ENCODE measurements around the gene SLC39A1.
A peak's percentile ranks its signal among the peaks of the same experiment; 100 is the strongest.

Gene SLC39A1

GRCh38 chr1:153946622-153947241 lies 16.6 kb downstream of the SLC39A1 start, which contains the start of gene DENND4B:
Gene DENND4B, minus strand, starts transcription at chr1:153946718. Its CDS starts 2,344 bp downstream, at chr1:153944374.
- DNase-seq, result peak; percentile 69

DNA sequence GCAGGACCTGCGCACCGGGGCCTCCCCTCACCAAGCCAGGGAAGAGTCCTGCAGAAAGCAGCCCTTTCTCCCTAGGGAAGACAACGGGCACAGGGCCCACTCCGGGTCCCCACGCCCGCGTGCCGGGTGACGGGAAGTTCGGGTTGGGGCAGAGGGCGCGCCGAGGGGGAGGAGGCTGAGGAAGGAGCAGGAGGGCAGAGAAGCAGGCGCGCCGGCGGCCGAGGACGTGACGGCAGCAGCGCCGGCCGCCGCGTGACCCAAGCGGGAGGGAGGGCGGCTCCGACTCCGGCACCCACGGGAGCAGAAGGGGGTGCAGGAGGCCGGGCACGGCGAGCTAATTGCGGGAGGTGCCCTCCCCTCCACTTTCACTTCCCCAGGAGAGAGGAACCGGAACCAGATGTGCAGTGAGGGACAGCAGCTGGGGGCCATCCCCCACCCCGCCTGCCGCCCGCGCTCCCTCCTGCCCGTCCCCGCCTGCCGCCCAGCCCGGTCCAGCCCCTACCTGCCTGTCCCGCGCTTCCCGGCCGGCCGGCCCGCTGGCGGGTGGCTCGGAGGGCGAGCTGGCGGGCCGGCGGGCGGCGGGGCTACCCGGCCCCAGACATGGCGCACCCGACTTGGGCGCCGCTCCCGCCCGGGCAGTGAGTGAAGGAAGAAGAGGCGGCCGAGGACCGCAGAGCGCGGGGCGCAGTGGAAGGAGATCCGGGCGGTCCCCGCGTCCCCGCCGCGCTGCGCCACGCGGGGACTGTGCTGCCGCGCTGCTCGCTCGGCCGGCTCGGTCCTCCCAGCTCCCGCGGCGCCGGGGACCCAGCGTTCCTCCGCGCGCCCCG lies 17.3 kb downstream of the SLC39A1 start:
- DNase-seq, result peak; percentile 33

DNA sequence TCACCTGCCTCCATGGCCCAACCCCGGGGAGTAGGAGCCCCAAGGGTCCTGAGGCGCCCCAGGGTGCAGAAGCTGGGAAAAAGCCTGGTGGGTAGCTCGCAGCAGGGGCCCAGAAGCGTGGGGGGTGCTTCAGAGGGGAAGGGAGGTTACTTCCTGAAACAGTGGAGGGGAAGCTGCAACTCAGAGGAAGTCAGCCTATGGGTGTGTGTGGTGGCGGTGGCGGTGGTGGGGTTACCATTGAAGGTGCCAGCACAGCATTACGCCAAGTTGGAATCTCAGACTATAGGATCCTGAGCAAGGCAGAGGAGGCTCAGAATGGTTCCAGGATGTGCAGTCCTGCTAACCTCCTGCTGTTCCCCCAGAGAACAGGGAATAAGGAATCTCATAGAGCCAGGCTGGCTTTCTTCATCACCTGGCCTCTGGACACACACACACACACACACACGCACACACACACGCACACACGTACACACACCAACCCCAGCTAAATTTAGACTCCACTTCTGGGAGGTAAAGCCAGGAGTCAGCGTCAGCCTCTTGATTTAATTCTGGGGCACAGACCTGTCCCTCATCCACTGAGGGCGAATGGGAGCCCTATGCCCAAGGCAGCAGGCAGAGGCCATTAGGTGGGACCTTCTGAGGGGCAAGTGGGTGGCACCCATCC lies 18.1 kb downstream of the SLC39A1 start:
- peak; percentile 49 for DNase-seq

GRCh38 chr1:153944827-153945117 lies 18.6 kb downstream of the SLC39A1 start:
- DNase-seq, result no peak

DNA sequence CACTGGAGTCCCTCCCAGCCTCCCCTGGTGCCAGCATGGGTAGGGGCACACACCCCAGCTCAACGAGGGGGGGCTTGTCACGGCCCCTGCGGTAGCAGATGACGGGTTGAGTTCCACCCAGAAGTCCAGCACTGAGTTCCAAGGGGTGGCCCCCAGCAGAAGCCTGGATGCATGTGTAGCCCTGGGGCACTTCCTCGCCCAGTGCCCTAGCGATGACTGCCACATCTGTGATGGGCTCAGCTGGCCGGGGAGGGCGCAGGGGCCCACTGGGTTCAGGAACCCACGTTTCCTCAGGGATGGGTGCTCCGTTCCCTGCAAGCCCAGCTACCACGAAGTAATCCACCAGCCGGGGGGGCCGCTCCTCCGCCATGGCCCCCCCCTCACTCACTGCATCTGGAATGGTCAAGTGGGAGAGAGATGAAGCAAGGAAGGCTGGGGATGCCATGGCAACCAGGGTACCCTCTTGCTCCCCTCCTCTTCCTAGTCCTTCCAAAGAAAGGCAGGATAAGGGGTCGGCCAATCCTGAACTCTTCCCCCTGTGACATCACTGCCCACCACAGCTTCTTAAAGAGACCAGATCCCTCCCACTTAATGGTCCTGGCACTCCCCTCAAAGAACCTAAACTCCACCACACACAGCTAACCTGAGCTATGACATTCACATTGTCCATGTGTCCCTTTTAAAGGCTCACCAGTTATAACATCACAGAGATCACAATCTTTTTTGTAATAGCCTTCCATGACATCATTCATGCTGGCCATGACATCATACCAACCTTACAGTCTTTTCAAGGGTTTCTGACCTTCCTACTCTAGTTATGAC lies 19.1 kb downstream of the SLC39A1 start:
- no peak for DNase-seq

- no peak for DNase-seq
Observed at GRCh38 chr1:153942766-153943549, 20.4 kb downstream of the SLC39A1 start.

DNA sequence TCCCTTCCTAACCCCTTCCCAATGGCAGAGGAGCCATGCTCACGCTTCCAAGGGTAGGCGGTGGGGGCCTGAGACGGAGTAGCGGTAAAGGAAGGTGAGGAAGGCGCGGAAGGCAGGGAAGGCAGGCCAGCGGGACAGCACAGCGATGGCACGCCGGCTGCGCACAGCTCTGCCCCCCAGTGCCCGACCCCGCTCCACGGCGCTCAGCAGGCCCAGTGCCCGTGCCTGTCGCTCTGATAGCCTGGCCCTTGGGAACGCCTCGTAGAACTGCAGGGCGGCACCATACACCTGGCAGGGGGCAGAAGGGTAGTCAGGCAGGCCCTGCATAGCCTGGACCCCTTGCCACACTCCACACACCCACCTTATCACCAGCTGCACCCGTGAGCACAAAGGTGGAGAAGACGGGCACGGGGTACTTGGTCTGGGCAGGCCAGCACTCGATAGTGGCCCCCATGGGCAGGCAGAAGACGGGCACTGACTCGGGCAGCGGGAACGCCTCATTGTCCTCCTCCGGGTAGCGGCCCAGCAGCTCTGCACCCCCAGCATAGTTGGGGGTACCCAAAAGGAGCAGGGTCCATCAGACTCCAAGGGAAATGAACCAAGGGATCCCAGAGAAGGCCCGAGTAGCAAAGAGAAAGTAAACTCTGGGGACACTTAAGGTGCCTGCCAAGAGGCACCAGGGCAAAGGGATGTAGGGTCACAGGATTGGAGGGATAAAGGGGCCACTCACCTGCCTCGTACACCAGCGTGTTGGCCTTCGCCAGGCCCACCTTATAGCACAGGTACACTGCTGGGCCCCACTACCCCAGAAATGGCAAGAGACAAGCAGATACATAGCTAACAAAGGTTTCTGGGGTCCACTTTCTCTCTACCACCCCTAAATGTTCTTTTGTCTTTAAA lies 21.3 kb downstream of the SLC39A1 start:
- DNase-seq, result no peak

GRCh38 chr1:153940756-153941155 lies 22.6 kb downstream of the SLC39A1 start:
- no peak for DNase-seq

DNA sequence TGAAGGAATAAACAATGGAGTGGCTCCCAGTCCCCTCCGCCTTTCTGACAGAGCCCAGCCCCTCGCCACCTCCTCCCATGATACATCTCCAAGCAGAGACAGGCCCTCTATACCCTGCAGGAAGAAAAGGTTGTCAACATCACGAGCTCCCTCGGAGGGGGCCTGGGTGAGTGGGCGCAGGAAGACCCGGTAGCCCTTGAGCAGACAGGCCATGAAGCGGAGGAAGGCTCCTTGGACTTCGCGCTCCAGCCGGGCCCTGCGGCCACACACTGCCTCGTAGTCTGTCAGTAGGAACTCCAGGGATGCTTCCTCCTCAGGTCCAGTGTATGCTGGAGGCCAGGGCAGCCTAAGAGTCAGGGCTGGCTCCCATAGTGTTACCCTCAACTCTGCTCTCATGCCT lies 23.9 kb downstream of the SLC39A1 start:
- DNase-seq, result no peak

GRCh38 chr1:153938996-153939395 lies 24.3 kb downstream of the SLC39A1 start:
- no peak for DNase-seq

- DNase-seq, result no peak
Observed at GRCh38 chr1:153937331-153937730, 26.0 kb downstream of the SLC39A1 start.

GRCh38 chr1:153936011-153936802 lies 27.1 kb downstream of the SLC39A1 start:
- DNase-seq, result no peak

GRCh38 chr1:153934746-153935145 lies 28.6 kb downstream of the SLC39A1 start:
- no peak for DNase-seq

DNA sequence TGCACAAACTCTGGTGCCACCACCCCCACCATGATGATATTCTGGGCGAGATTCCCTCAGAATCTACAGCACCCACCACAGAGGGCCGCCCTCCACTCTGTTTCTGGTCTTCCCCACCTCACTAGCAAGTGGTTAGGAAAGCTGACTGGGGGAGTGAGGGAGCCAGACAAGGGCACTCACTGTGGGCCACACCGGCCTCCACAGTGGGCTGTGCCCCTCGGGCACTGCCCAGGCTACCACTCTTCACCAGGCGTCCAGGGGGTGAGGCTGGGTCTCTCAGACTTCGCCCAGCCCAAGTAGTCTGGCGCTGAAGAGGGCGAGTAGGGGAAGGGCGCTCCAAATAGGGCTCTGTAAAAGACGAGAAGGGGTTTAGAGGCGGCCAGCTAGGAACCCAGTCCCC lies 29.4 kb downstream of the SLC39A1 start:
- DNase-seq, result no peak

GRCh38 chr1:153933430-153933829 lies 29.9 kb downstream of the SLC39A1 start:
- no peak for DNase-seq

DNA sequence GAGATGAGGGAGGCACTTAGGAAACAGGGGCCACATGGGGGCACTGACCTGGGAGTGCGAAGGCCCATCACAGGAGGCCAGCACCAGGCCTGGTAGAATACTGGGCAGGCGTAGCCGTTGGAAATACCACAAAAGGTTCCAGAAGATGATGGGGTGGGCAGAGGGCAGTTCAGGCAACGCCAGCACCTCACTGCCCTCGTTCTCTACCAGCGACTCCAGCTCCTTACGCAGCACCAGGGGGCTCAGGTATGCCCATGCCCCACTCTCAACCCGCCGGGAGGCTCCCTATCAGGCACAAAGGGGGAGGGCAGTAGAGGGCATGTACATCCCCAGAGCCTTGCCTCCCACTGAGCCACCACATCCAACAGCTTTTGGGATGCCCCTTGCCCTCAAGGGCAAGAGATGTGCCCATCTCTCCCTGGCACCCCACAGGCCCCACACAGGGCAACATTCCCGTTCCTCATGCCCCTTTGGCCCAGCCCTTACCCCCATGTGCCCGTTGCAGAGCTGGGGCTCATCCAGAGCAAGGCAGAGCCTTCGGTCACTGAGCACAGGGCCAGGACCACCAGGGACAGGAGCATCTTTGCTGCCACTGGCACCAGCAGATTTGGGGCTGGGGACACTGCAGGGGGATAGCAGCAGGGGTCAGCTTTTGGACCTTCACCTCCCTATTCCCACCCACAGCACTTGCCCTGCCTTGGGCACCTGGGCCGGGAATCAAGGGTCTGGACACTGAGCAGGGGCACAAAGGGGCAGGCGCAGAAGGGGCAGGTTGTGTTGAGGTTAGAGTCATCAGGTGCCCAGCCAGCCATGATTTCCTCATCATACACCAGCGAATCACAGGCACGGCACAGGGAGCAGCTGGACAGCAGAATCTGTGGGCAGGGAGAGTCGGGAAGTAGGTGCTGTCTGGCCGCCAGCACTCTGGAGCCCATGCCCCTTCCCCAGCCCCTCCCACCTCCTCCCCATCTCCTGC lies 30.9 kb downstream of the SLC39A1 start:
- no peak for DNase-seq

DNA sequence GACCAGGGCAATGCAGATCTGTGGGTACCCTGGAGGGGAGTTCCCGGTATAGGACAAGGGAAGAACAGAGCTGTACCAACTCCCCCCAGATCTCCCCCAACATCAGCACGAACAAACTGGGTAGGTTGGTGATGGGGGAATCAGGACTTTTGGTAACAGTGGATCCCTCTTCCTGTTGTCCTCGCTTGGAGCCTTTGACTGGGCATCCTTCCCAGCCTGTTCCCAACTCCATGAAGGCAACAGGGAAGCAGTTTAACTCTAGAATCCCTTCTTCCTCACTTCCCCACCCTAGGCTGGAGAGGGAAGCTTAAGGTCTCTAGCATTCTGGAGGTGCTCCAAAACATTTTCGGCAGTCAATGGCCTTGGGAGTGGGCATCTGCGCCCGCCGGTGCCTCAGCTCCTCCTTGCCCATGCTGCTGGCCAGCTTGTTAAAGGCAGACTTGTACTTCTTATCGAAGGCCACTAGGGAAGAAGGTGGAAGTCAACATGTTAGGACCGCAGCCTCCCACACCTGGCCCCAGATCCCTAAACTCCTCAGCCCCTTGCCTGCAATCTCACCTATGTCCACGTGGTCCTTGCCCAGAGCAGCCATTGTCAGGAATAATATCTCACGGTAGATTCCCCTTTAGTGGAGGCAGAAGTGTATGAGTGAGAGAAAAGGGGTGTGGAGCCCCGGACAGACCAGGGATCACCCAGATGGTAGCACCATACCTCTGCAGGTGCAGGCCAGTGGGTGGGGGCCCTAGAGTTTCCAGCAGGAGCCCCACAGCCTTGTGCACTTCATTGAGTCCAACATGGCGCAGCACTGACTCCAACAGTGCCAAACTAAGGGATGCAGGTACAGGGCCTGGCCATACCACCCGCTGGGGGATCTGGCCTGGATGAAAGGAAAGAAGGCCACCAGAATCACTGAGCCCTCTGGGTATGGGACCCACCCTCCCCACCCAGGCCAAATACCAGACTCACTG lies 33.1 kb downstream of the SLC39A1 start:
- no peak for DNase-seq

DNA sequence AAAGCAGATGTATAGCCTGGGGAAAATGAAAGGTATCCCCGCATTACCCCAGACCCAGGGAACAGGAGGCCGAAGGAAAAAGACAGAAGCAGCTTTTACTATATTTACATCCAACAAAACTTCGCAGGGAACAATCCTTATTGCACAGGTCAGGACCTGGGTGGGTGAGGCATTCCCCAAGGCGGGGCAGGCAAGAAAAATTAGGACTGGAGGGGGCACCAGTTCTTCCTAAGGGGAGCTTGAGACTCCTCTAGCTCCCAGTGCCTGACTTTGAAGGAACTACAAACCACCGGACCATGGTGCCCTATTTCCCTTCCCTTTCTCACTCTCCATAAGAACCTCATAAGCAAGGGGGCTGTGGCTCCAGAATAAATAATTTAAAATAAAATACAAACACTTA lies 33.9 kb downstream of the SLC39A1 start:
- DNase-seq, result no peak
